Hepatocyte (in vitro differentiated cells): ENCODE data around the gene RB1. TPM values are rescaled to one million over a fixed set of nuclear protein-coding genes. Genes with fewer than 3 reads are reported as not detected.

Experiments used
- DNase-seq: peaks from one replicate; pipeline ENCODE4 v3.0.0-alpha.2; 2016; ENCODE audit warnings: low spot score
- H2AFZ ChIP-seq: fragments of 200-600 bp; sonication (generic); 2 replicates; pipeline ENCODE4 v1.6.0; 2016; ENCODE audit warnings: antibody characterized with exemption, mild to moderate bottlenecking
- H3K27ac ChIP-seq: fragments of 200-600 bp; sonication (generic); 2 replicates; pipeline ENCODE4 v1.5.1; 2016; ENCODE audit warnings: mild to moderate bottlenecking
- H3K27me3 ChIP-seq: fragments of 200-600 bp; sonication (generic); 2 replicates; pipeline ENCODE4 v1.6.1; 2016
- H3K36me3 ChIP-seq: fragments of 200-600 bp; sonication (generic); replicated peaks from 2 replicates; pipeline ENCODE4 v1.5.1; 2016; ENCODE audit warnings: low read depth; ENCODE audit not compliant: insufficient read depth
- H3K4me1 ChIP-seq: fragments of 200-600 bp; sonication (generic); 2 replicates; pipeline ENCODE4 v1.5.1; 2016; ENCODE audit warnings: mild to moderate bottlenecking, moderate library complexity; ENCODE audit not compliant: insufficient read depth
- H3K4me2 ChIP-seq: fragments of 200-600 bp; sonication (generic); 2 replicates; pipeline ENCODE4 v1.6.0; 2016
- H3K4me3 ChIP-seq: fragments of 200-600 bp; sonication (generic); 2 replicates; pipeline ENCODE4 v1.5.1; 2016; ENCODE audit warnings: mild to moderate bottlenecking
- H3K79me2 ChIP-seq: fragments of 200-600 bp; sonication (generic); 2 replicates; pipeline ENCODE4 v1.6.0; 2017; ENCODE audit warnings: mild to moderate bottlenecking
- H3K9me2 ChIP-seq: fragments of 200-600 bp; sonication (generic); replicated peaks from 2 replicates; pipeline ENCODE4 v1.6.0; 2017; ENCODE audit warnings: mild to moderate bottlenecking; ENCODE audit not compliant: insufficient read depth
- H3K9me3 ChIP-seq: fragments of 200-600 bp; sonication (generic); 2 replicates; pipeline ENCODE4 v1.5.1; 2016; ENCODE audit warnings: low read depth, mild to moderate bottlenecking
- H4K20me1 ChIP-seq: fragments of 200-600 bp; sonication (generic); 2 replicates; pipeline ENCODE4 v1.6.0; 2016; ENCODE audit warnings: mild to moderate bottlenecking; ENCODE audit not compliant: insufficient read depth, poor library complexity, severe bottlenecking
- EZH2 ChIP-seq: fragments of 200-600 bp; sonication (generic); IDR thresholded peaks from 2 replicates; pipeline ENCODE4 v1.6.1; 2016; ENCODE audit warnings: antibody characterized with exemption, mild to moderate bottlenecking, borderline replicate concordance
- EZH2phosphoT487 ChIP-seq: fragments of 200-600 bp; sonication (generic); IDR thresholded peaks from one replicate; pipeline ENCODE4 v1.6.1; 2018; ENCODE audit warnings: antibody characterized with exemption, mild to moderate bottlenecking, low read depth, moderate library complexity; ENCODE audit not compliant: unreplicated experiment, severe bottlenecking
- WGBS: methylation state at CpG from one replicate; pipeline ENCODE4 v1.1.6; 2016; ENCODE audit warnings: low lambda C conversion rate; ENCODE audit errors: missing lambda C conversion rate; 5-methylcytosine and 5-hydroxymethylcytosine counted together
- polyA plus RNA-seq: library from polyadenylated mRNA; unstranded; fragments of >200 nt; fragmentation: Nextera tagmentation; extraction: Ambion mirVana; gene quantifications from 2 replicates; pipeline ENCODE4 v1.2.1, GENCODE V29; 2016
- total RNA-seq: library from RNA; depleted of rRNA; stranded (reverse); fragments of >200 nt; gene quantifications from 2 replicates; pipeline ENCODE4 v1.2.3, GENCODE V29; 2014
- TF ChIP-seq, protein P1 (sequence below): fragments of 200-600 bp; sonication (generic); IDR thresholded peaks from 2 replicates; pipeline ENCODE4 v1.5.1; 2016; ENCODE audit warnings: antibody characterized with exemption, mild to moderate bottlenecking; ENCODE audit not compliant: poor library complexity

RB1 gene
- total and polyA plus RNA-seq, 2 experiments from 2014 or later: 17.5 to 45.1 TPM

DNA sequence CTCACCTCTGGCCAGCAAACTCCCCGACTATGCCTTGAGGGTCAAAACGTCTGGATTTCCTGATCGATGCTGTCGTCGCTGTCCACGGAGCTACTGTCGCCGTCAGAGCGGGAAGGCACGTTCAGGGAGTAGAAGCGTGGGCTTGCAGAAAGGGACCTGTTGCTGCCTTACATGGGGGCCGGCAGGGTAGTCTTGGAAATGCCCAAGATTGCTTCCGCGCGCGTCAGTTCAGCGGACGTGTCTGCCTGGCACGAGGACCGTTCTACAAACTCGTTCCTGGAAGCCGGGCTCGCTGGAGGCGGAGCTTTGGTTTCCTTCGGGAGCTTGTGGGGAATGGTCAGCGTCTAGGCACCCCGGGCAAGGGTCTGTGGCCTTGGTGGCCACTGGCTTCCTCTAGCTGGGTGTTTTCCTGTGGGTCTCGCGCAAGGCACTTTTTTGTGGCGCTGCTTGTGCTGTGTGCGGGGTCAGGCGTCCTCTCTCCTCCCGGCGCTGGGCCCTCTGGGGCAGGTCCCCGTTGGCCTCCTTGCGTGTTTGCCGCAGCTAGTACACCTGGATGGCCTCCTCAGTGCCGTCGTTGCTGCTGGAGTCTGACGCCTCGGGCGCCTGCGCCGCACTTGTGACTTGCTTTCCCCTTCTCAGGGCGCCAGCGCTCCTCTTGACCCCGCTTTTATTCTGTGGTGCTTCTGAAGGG lies 15.4 kb downstream of the RB1 start:
- Histone ChIP-seq H3K36me3 (no peaks in the 10 kb centered on the region), H4K20me1 (no peaks in the 10 kb centered on the region), H3K27ac (no peak overlapping the region), H3K27me3 (no peaks in the 10 kb centered on the region), H3K4me2 (no peak overlapping the region), H3K9me2 (no peaks in the 10 kb centered on the region), H3K79me2 (peaks cover 29% of the 10 kb centered on the region), H3K4me1 (no peaks in the 10 kb centered on the region), H3K4me3 (no peak overlapping the region), H3K9me3 (no peaks in the 10 kb centered on the region), H2AFZ (no peak overlapping the region)
- WGBS: 99% methylated on average over 44 of the region's 47 CpGs
- no peak for DNase-seq
- TF ChIP-seq, protein P1, sequence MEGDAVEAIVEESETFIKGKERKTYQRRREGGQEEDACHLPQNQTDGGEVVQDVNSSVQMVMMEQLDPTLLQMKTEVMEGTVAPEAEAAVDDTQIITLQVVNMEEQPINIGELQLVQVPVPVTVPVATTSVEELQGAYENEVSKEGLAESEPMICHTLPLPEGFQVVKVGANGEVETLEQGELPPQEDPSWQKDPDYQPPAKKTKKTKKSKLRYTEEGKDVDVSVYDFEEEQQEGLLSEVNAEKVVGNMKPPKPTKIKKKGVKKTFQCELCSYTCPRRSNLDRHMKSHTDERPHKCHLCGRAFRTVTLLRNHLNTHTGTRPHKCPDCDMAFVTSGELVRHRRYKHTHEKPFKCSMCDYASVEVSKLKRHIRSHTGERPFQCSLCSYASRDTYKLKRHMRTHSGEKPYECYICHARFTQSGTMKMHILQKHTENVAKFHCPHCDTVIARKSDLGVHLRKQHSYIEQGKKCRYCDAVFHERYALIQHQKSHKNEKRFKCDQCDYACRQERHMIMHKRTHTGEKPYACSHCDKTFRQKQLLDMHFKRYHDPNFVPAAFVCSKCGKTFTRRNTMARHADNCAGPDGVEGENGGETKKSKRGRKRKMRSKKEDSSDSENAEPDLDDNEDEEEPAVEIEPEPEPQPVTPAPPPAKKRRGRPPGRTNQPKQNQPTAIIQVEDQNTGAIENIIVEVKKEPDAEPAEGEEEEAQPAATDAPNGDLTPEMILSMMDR: no peak
- TF ChIP-seq EZH2 (no peak), EZH2phosphoT487 (no peak)

DNA sequence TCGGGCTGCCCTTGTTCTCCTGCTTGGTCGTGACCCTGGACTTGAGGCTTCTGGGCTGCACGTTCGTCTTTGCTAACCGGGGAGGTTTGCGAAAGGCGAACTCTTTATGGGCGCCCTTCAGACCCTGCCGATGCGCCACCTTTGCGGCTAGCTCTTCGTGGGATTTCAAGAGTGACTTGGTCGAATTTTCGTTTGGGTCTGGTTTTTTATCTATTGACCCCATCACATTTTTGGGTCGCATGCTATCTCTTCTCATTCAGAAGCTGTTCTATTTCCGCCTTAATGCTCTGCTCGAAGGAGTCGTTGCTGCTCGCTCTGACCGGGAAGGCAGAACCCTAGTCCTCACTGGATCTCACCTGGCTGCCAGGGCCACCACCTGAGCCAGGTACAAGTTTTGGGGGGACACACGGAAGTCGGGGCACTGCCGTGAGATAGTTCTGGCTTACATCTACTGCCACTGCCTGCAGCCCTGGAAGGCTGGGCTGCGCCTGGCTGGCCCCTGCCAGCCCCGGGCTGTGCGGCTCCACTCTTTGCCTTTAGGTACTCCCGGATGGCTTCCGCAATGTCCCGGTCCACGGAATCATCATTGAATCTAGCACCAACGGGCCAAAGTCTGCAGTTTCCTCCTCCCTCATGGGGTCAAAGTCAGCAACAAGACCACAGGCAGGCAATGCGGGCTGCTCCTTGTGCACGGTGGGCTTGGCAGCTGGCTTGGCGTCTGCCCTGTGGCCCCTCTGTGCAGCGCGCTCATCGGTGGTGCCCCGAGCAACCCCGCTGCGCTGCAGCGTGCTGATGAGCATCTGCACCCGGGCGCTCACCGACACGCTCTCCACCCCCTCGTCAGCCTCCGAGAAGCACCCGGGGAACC lies 16.2 kb downstream of the RB1 start:
- H3K9me3 ChIP-seq: no peaks in the 10 kb centered on the region
- no peaks in the 10 kb centered on the region for H3K9me2 ChIP-seq
- WGBS: 99% methylated on average over 47 of the region's 48 CpGs
- H4K20me1 ChIP-seq: no peaks in the 10 kb centered on the region
- no peak for DNase-seq
- H3K27ac ChIP-seq: no peak overlapping the region
- no peak overlapping the region for H2AFZ ChIP-seq
- no peaks in the 10 kb centered on the region for H3K36me3 ChIP-seq
- H3K4me2 ChIP-seq: no peak overlapping the region
- no peaks in the 10 kb centered on the region for H3K4me1 ChIP-seq
- TF ChIP-seq EZH2: no peak
- TF ChIP-seq, protein P1: no peak
- no peak for TF ChIP-seq EZH2phosphoT487
- H3K79me2 ChIP-seq: peaks cover 21% of the 10 kb centered on the region
- H3K27me3 ChIP-seq: no peaks in the 10 kb centered on the region
- H3K4me3 ChIP-seq: no peak overlapping the region

DNA sequence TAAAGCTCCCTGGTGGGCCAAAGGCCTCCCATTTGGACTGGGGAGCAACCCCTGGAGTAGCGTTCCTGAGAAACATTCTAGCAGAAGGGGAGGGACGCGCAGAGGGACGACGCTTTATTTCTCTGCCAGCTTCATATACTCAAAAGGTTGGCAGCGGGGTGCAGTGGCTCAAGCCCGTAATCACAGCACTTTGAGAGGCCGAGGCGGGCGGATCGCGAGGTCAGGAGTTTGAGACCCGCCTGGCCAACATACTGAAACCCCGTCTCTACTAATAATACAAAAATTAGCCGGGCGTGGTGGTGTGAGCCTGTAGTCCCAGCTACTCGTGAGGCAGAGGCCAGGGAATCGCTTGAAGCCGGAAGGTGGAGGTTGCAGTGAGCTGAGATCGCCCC lies 16.8 kb downstream of the RB1 start:
- Histone ChIP-seq H3K27ac (no peak overlapping the region), H3K9me3 (no peaks in the 10 kb centered on the region), H3K79me2 (peaks cover 20% of the 10 kb centered on the region), H3K4me3 (no peak overlapping the region), H2AFZ (no peak overlapping the region), H3K9me2 (no peaks in the 10 kb centered on the region), H3K4me2 (no peak overlapping the region), H4K20me1 (no peaks in the 10 kb centered on the region), H3K36me3 (no peaks in the 10 kb centered on the region), H3K27me3 (no peaks in the 10 kb centered on the region), H3K4me1 (no peaks in the 10 kb centered on the region)
- no peak for DNase-seq
- WGBS: over 99% methylated on average over 20 of the region's 20 CpGs
- TF ChIP-seq EZH2phosphoT487 (no peak), EZH2 (no peak)
- TF ChIP-seq, protein P1: no peak
